HG03108 (cell line): Measurements from ENCODE around the gene MYO7B.
"Not testable (repeated sequence)": the region's sequence is repeated elsewhere in the genome, so short reads cannot be mapped to it uniquely, and the experiment has no call there.

Source experiments
- ATAC-seq: cut with Tn5 transposase; IDR thresholded peaks from one replicate; pipeline ENCODE4 v1.9.1; 2021; ENCODE audit warnings: moderate library complexity; ENCODE audit not compliant: unreplicated experiment

Gene MYO7B

GRCh38 chr2:127523269-127523939, 12.1 kb upstream of the MYO7B start:
- ATAC-seq: no peak

DNA sequence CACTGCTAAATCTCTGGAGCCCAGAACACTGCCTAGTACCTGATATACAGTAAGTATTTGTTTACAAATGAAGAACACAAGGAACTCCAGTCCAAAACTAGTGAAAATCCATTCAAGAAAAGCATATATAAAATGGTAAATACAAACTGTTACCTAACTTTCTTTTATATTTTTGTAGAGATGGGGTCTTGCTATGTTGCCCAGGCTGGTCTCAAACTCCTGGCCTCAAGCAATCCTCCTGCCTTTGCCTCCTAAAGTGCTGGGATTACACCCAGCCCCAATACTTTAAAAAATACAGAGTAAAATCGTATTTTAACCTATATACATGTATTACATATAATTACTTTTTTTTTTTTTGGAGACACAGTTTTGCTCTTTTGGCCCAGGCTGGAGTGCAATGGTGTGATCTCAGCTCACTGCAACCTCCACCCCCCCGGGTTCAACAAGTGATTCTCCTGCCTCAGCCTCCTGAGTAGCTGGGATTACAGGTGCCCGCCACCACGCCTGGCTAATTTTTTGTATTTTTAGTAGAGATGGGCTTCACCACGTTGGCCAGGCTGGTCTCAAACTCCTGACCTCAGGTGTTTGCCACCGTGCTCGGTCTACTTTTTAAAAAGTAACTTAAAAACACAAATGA, 11.2 kb upstream of the MYO7B start:
- ATAC-seq: not testable (repeated sequence)

GRCh38 chr2:127525691-127526131, 9.8 kb upstream of the MYO7B start:
- ATAC-seq: no peak

DNA sequence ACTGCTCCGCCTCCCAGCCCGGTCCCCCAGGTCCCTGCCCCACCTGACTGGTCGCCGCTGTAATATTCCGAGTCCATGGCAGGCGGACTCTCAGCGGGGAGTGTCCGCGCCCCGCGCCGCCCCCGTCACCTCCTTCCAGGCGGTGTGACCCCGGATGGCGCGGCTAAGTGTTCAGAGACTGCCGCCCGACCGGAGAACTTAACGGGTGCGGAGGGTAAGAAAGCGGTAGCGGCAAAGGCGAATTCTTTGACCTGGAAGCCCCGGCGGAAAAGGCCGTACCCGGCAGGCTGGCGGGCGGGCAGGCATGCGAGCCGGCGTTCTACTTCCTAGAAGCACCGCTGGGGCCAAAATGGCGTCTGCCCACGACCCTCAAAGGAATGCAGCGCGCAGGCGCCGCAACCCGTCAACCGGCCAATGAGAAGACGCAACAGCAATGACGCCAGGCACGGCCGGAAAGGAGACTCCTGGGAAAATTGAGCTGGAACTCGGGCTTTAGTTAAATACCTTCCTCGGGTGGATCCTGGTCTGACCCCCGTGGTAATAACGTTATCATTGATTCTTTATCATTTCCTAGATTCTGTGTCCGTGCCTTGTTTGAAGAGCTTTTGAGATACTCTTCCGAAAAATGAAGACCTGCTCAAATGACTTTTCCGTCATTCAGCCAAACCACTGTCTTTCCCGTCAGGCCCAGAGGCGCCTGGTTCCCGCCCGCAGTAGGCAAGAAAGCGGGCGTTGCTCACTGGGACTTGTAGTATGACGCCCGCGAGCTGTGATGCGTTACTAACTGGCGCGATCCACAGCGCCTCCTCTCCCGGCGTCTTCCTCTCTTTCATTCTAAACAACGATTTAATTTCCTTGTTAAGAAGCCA, 9.1 kb upstream of the MYO7B start, which contains the start of gene IWS1:
IWS1 (minus strand) TSS at position 358 of the 869 bp plus-strand sequence; CDS start at position 77, 281 bp downstream.
- peak; percentile 82 for ATAC-seq

DNA sequence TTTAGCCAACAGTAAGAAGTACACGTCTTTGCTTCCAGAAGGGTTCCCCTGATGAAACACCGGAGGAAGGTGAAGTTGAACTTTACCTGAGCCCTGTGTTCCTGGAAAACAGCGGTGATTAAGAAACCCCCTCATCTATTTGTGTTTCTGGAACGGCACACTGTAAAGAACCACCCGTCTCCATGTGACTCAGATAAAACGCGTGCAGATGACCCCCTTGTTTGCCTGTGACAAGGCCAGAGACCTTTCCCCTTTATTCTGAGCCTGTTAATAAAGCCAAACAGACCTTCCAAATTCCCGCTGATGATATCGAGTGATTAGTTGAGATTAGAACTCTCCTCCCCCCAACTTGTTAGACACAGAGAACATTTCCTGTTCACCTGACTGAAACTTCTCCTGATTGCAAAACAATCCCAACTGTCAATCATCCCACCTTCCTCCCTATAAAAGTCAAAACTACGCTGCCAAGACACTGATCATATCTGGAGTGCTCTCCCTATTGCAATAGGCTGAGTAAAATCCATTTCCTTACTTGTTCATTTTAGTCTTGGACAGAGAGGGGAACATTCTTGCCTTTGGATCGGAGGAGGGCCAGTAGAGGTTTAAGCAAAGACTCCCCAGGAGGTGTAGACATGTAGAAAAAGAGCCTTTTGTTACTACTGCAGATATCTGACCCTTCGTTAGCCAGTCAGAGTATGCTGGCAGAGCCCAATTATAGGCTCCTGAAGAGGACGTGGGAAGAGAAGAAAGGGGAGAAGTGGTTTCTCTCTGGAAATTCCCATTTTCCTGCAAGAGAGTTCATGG, 8.3 kb upstream of the MYO7B start:
- ATAC-seq: no peak

DNA sequence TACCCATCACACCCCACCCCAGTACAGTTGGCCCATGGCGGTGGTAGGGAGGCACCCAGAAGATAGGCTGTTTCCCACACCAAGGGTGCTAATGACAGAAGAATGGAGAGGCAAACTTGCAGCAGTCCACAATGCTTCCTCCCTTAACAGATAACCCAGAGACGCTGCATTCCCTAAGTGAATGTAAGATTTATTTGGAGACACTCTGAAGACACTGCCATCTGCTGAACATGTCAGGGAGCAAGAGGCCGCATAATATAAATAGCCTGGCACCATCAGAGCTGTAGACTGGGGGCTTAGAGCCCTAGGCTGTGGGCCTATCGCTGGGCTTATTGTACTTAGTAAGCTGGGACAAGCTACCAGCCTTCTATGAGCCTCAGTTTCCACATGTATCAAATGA, 7.0 kb upstream of the MYO7B start:
- ATAC-seq: no peak

DNA sequence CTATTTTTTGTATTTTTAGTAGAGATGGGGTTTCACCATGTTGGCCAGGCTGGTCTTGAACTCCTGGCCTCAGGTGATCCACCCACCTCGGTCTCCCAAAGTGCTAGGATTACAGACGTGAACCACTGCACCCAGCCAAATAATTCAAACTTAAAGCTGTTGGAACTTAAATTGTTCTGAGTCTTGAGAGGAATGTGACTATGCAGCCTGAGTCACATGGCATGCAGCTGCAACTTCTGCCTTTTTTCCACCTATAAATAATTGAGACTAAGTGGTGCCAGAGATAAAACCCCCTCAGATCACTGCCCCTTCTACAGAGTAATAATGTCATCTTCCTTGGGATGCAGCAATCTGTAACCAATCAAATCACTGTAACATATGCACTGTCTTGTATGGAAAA, 6.1 kb upstream of the MYO7B start:
- not testable (repeated sequence) for ATAC-seq

- no peak for ATAC-seq
These were observed 5.0 kb upstream of the MYO7B start for GRCh38 chr2:127530245-127531140.

DNA sequence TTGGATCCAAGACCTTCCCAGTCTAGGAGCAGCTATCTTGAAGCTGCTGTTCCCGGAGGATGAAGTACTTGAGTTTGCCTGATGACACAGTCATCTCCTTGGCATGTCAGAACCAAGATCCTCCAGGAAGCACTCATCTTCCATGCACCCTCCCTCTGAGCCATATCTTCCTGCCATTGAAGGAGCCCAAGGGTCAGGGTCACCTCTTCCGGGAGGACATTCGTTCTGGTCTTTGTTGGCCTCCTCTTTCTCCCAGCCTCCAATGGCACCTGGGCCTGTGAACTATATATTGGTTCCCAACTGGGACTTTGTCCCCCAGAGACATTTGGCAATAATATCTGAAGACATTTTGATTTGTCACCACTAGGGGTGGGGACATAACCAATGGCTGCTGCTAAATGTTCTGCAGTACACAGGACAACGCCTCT, 4.2 kb upstream of the MYO7B start:
- no peak for ATAC-seq

- ATAC-seq: no peak
These were observed 3.2 kb upstream of the MYO7B start for GRCh38 chr2:127532296-127532695.

DNA sequence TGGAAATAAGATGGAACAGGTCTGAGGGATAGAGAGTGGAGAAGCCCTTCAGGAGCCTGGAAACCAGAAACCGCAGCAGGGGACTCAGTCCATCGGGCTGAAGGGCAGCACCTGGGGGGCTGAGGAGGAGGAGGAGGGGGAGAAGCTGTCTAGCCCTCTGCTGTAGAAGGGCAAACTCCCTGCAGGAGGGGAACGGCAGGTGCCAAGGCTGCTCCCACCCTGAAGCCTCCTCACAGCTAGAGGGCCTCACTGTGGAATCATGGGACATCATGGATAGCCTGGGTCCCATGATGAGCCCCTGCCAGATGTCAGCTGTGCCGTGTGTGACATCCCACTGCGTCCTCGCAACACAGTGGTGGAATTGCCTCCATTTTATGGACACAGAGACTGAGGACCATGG, 435 bp downstream of the MYO7B start:
- no peak for ATAC-seq

GRCh38 chr2:127536707-127537541, 1.4 kb downstream of the MYO7B start:
- ATAC-seq: no peak

DNA sequence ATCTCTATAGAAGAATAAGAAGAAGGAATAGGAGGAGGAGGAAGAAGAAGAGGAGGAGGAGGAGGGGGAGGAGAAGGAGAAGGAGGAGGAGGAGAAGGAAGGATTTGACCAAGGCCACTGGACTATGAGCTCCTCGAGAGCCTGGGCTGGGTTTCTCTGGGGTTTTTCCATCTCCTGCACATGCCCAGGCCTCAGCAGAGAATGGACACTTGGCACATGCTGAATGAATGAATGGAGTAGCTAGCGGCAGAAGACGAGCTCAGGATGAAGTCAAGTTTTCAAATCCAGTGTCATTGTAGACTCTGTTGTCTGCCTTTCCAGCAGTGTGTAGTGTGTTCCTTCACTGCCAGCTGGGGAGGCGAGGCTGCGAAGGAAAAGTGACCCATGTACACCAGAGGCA, 2.2 kb downstream of the MYO7B start:
- ATAC-seq: no peak

- ATAC-seq: no peak
These were observed 6.3 kb downstream of the MYO7B start for GRCh38 chr2:127541809-127542208.

DNA sequence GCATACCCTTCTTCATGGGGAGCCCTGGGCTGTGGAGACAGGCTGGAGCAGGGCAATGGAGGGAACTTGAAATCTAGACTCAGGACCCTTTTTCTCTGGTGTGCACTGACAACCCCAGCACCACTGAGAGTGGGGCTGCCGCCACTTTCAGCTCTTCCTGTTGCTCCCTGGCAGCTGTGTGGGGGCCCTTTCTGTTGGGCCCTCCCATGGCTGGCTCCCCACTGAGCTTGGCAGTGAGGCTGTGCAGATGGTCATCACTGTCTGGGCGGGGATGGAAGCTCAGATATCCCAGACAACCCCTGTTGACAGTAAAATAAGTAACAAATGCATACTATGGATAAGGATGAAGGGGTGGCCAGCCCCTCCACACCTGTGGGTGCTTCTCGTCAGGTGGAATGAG, 6.7 kb downstream of the MYO7B start:
- no peak for ATAC-seq

- ATAC-seq: not testable (repeated sequence)
These were observed 7.6 kb downstream of the MYO7B start for GRCh38 chr2:127543013-127543501.

- no peak for ATAC-seq
These were observed 9.7 kb downstream of the MYO7B start for GRCh38 chr2:127545189-127545588.

DNA sequence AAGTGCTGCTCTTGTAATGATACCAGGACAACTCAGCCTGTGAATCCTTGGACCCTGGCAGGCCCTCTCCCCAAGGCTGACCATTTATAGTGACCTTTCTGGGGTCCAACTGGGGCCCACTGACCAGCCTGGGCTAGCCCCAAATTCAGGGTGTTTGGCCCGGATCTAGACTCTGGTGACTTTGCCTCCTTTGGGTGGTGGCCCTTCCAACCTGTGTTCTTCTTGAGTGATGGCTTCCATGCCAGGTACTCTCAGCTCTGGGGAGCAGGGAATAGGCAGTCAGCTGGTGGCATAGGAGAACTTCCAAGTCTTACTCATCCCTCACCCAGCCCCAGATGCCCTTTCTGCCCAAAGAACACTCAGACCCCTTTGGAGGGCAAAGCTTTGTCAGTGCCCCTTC, 10.3 kb downstream of the MYO7B start:
- ATAC-seq: no peak

GRCh38 chr2:127546797-127547196, 11.3 kb downstream of the MYO7B start:
- ATAC-seq: no peak
